Measurements from ENCODE around the gene MRPS31.
"Not testable (repeated sequence)": the region's sequence is repeated elsewhere in the genome, so short reads cannot be mapped to it uniquely, and the experiment has no call there.

Gene MRPS31

DNA sequence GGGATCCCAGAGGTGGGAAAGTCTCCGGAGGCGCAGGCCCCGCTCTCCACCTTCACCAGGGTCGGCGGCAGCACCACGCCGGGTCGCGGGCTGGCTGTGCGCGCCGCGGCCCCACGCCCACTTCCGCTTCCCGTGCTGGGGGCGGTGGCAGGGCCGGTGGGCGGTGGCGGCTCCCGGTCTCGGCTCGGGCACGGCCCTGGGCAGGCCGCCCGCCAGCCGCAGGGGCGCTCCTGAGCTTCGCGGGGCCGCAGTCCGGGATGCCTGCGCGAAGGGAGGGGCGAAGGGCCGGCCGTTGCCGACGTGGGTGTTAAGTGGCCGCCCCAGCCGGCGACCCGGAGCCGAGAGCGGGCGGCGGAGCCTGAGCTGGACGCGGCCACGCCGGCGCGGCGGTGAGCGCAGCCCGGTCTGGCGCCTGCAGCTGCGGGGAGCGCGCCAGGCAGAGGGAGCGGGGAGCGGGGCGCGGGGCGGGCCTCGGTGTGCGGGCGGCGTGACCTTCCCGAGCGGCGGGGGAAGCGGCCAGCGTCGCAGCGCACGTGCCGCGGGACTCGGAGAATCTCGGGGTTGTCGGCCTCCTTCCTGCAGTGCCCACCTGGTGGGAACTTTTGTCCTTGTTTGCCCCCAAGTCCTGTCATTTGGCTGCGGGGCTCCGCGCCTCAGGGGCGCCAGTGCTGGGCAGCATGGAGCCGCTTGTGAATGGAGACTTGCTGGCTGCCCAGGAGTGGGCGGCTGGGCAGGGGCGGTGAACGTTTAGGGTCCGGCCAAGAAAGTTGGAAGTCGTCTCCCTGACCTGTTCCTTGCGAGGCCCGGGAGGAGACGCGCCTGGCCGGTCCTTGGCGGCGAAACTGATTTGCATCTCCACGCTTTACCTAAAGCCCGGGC lies 18.5 kb upstream of the MRPS31 start, which contains the start of gene SLC25A15:
Gene SLC25A15, plus strand, starts transcription at position 337 of the 879 bp plus-strand sequence. CDS start 3,616 bp downstream, outside the sequence.
- Histone ChIP-seq H3K36me3 (ENCODE audit: control insufficient read depth in 2 of 2, insufficient read depth in 2 of 2, low read length in 2 of 2) (peaks cover 3 to 4% of the 10 kb centered on the region in 2 donors), H3K27ac (ENCODE audit: low read depth in 2 of 2, low read length in 2 of 2) (peak within 1 kb of the TSS; percentile 82 to 86), H3K4me3 (ENCODE audit: low read length in 2 of 2) (peak within 1 kb of the TSS; percentile 75 to 79), H3K9ac (ENCODE audit: low read depth in 1 of 2, low read length in 2 of 2) (peak within 1 kb of the TSS; percentile 84 to 88), H3K4me1 (ENCODE audit: control insufficient read depth in 2 of 2, insufficient read depth in 2 of 2, low read length in 2 of 2) (peaks cover 0 to 2% of the 10 kb centered on the region in 2 donors), H3K27me3 (ENCODE audit: control insufficient read depth in 2 of 2, insufficient read depth in 2 of 2, low read length in 2 of 2) (no peaks in the 10 kb centered on the region), H3K9me3 (ENCODE audit: control insufficient read depth in 2 of 2, low read length in 2 of 2) (no peaks in the 10 kb centered on the region)

DNA sequence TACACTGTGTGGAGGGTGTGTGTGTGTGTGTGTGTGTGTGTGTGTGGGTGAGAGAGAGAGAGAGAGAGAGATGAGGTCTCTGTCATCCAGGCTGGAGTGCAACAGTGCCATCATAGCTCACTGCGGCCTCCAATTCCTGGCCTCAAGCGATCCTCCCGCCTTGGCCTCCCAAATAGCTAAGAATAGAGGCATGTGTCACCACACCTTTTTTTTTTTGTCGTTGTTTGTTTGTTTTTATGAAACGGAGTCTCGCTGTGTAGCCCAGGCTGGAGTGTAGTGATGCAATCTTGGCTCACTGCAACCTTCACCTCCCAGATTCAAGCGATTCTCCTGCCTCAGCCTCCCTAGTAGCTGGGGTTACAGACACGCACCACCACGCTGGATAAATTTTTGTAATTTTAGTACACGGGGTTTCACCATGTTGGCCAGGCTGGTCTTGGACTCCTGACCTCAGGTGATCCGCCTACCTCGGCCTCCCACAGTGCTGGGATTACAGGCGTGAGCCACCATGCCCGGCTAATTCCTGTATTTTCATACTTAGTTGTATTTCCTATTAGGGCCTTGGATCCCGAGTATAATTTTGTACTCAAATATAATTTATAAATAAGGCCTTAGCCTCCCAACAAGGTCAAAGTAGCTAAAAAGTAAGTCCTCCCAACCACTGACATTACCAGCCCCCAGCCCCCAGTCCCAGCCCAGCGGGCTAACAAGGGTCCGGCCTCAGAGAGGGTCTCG lies 17.7 kb upstream of the MRPS31 start:
- not testable (repeated sequence) for H3K36me3 ChIP-seq (ENCODE audit: control insufficient read depth in 2 of 2, insufficient read depth in 2 of 2, low read length in 2 of 2); H3K4me1 ChIP-seq (ENCODE audit: control insufficient read depth in 2 of 2, insufficient read depth in 2 of 2, low read length in 2 of 2); H3K27me3 ChIP-seq (ENCODE audit: control insufficient read depth in 2 of 2, insufficient read depth in 2 of 2, low read length in 2 of 2); H3K9me3 ChIP-seq (ENCODE audit: control insufficient read depth in 2 of 2, low read length in 2 of 2)
- peak overlapping the region; percentile 75 to 79 for H3K4me3 ChIP-seq (ENCODE audit: low read length in 2 of 2)
- peak overlapping the region; percentile 82 to 86 for H3K27ac ChIP-seq (ENCODE audit: low read depth in 2 of 2, low read length in 2 of 2)
- peak overlapping the region; percentile 84 to 88 for H3K9ac ChIP-seq (ENCODE audit: low read depth in 1 of 2, low read length in 2 of 2)

DNA sequence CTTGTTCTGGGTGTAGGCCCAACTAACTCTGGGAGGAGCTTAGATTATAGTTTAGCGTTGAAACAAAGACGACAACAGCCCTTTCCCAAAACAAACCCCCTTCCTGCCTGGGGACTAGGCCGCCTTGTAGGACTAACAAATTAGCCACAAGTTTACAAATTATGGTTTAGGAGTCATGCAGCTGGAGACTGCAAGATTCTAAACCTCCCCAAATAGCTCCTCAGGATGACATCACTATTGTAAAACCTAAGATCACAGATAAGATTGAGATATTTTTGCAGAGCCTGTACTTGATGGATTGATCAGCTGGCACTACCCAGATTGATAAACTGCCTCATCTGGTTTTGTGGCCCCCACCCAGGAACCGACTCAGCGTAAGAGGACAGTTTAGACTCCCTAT lies 16.1 kb upstream of the MRPS31 start:
- Histone ChIP-seq H3K4me3 (ENCODE audit: low read length in 2 of 2) (no peak overlapping the region), H3K27ac (ENCODE audit: low read depth in 2 of 2, low read length in 2 of 2) (peak overlapping the region; percentile 44 to 58), H3K27me3 (ENCODE audit: control insufficient read depth in 2 of 2, insufficient read depth in 2 of 2, low read length in 2 of 2) (no peaks in the 10 kb centered on the region), H3K9ac (ENCODE audit: low read depth in 1 of 2, low read length in 2 of 2) (no peak overlapping the region), H3K9me3 (ENCODE audit: control insufficient read depth in 2 of 2, low read length in 2 of 2) (no peaks in the 10 kb centered on the region), H3K4me1 (ENCODE audit: control insufficient read depth in 2 of 2, insufficient read depth in 2 of 2, low read length in 2 of 2) (peaks cover 0 to 2% of the 10 kb centered on the region in 2 donors), H3K36me3 (ENCODE audit: control insufficient read depth in 2 of 2, insufficient read depth in 2 of 2, low read length in 2 of 2) (no peaks in the 10 kb centered on the region)

DNA sequence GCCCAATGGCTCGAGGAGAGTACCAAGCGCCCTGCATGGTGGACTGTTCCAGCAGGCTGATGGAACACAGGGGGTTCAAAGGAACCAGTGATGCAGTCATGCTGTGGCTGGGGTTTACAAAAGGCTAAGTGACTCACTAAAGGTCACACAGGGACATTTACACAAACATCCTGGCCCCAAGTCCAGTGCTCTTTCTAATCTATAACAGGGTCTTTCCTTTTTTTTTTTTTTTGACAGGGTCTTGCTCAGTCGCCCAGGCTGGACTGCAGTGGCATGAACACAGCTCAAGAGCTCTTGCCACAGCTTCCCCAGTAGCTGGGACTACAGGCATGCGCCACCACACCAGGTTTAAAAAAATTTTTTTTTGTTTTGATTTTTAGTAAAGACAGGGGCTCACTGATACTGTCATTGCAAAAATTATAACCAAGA lies 15.6 kb upstream of the MRPS31 start:
- Histone ChIP-seq H3K36me3 (ENCODE audit: control insufficient read depth in 2 of 2, insufficient read depth in 2 of 2, low read length in 2 of 2) (no peaks in the 10 kb centered on the region), H3K27ac (ENCODE audit: low read depth in 2 of 2, low read length in 2 of 2) (peak overlapping the region; percentile 50 to 58), H3K4me1 (ENCODE audit: control insufficient read depth in 2 of 2, insufficient read depth in 2 of 2, low read length in 2 of 2) (peaks cover 0 to 2% of the 10 kb centered on the region in 2 donors), H3K9ac (ENCODE audit: low read depth in 1 of 2, low read length in 2 of 2) (no peak overlapping the region), H3K27me3 (ENCODE audit: control insufficient read depth in 2 of 2, insufficient read depth in 2 of 2, low read length in 2 of 2) (no peaks in the 10 kb centered on the region), H3K4me3 (ENCODE audit: low read length in 2 of 2) (no peak overlapping the region), H3K9me3 (ENCODE audit: control insufficient read depth in 2 of 2, low read length in 2 of 2) (no peaks in the 10 kb centered on the region)

DNA sequence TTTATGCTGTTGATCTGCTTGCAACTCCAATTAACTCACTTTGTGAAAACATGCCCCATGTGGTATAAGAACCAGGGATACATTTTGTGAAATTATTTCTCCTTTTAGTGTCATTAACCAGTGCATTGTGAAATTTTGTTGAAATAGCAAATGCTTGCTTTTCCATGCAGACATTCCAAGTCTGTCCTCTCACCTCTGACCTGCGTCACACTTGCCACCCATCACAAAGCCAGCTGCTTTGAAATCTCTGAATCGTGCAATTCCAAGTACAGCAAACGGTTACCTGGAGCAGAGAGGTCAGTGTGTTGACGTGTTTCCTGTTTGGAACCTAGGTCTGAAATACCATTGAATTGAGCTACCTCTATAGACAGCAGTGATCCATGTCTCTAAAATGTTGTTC lies 13.6 kb upstream of the MRPS31 start:
- H3K4me3 ChIP-seq (ENCODE audit: low read length in 2 of 2) = no peak overlapping the region
- no peak overlapping the region for H3K9ac ChIP-seq (ENCODE audit: low read depth in 1 of 2, low read length in 2 of 2)
- H3K36me3 ChIP-seq (ENCODE audit: control insufficient read depth in 2 of 2, insufficient read depth in 2 of 2, low read length in 2 of 2) = no peaks in the 10 kb centered on the region
- H3K27me3 ChIP-seq (ENCODE audit: control insufficient read depth in 2 of 2, insufficient read depth in 2 of 2, low read length in 2 of 2) = no peaks in the 10 kb centered on the region
- H3K4me1 ChIP-seq (ENCODE audit: control insufficient read depth in 2 of 2, insufficient read depth in 2 of 2, low read length in 2 of 2) = peaks cover 0 to 2% of the 10 kb centered on the region in 2 donors
- no peak overlapping the region for H3K27ac ChIP-seq (ENCODE audit: low read depth in 2 of 2, low read length in 2 of 2)
- no peaks in the 10 kb centered on the region for H3K9me3 ChIP-seq (ENCODE audit: control insufficient read depth in 2 of 2, low read length in 2 of 2)

DNA sequence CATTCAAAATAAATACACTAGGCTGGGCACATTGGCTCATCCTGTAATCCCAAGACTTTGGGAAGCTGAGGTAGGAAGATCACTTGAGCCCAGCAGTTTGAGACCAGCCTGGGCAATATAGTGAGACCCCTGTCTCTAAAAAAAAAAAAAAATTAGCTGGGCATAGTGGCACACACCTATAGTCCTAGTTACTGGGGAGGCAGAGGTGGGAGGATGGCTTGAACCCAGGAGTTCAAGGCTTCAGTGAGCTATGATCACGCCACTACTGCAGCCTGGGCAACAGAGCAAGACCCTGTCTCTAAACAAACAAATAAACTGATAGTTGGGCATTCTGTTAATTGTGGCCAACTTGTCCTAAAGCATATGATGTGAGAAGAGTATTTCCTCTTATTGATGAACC lies 12.0 kb upstream of the MRPS31 start:
- not testable (repeated sequence) for H3K27ac ChIP-seq (ENCODE audit: low read depth in 2 of 2, low read length in 2 of 2); H3K4me3 ChIP-seq (ENCODE audit: low read length in 2 of 2); H3K9ac ChIP-seq (ENCODE audit: low read depth in 1 of 2, low read length in 2 of 2); H3K4me1 ChIP-seq (ENCODE audit: control insufficient read depth in 2 of 2, insufficient read depth in 2 of 2, low read length in 2 of 2); H3K9me3 ChIP-seq (ENCODE audit: control insufficient read depth in 2 of 2, low read length in 2 of 2); H3K36me3 ChIP-seq (ENCODE audit: control insufficient read depth in 2 of 2, insufficient read depth in 2 of 2, low read length in 2 of 2); H3K27me3 ChIP-seq (ENCODE audit: control insufficient read depth in 2 of 2, insufficient read depth in 2 of 2, low read length in 2 of 2)

DNA sequence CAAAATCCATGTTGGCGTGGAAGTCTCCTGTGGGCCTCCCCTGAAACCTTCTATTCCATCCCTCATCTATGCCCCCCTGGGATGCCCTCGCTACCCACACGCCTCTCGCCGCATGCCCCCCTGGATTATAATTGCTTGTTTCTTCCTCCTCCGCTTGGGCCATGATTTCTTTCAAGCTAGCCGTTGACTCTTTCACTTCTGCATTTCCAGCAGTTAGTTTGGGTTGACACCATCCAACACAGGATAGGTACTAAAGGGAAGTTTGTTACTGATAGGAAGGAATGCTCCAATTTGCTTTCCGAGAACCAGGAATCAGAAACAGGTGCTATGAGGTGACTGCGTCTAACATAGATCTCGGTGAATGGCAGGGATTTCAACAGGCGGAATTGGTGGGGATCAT lies 10.7 kb upstream of the MRPS31 start:
- no peak overlapping the region for H3K9ac ChIP-seq (ENCODE audit: low read depth in 1 of 2, low read length in 2 of 2)
- no peaks in the 10 kb centered on the region for H3K36me3 ChIP-seq (ENCODE audit: control insufficient read depth in 2 of 2, insufficient read depth in 2 of 2, low read length in 2 of 2)
- H3K4me1 ChIP-seq (ENCODE audit: control insufficient read depth in 2 of 2, insufficient read depth in 2 of 2, low read length in 2 of 2) = peaks cover 4 to 6% of the 10 kb centered on the region in 2 donors
- H3K27me3 ChIP-seq (ENCODE audit: control insufficient read depth in 2 of 2, insufficient read depth in 2 of 2, low read length in 2 of 2) = no peaks in the 10 kb centered on the region
- no peak overlapping the region for H3K4me3 ChIP-seq (ENCODE audit: low read length in 2 of 2)
- H3K9me3 ChIP-seq (ENCODE audit: control insufficient read depth in 2 of 2, low read length in 2 of 2) = no peaks in the 10 kb centered on the region
- no peak overlapping the region for H3K27ac ChIP-seq (ENCODE audit: low read depth in 2 of 2, low read length in 2 of 2)

DNA sequence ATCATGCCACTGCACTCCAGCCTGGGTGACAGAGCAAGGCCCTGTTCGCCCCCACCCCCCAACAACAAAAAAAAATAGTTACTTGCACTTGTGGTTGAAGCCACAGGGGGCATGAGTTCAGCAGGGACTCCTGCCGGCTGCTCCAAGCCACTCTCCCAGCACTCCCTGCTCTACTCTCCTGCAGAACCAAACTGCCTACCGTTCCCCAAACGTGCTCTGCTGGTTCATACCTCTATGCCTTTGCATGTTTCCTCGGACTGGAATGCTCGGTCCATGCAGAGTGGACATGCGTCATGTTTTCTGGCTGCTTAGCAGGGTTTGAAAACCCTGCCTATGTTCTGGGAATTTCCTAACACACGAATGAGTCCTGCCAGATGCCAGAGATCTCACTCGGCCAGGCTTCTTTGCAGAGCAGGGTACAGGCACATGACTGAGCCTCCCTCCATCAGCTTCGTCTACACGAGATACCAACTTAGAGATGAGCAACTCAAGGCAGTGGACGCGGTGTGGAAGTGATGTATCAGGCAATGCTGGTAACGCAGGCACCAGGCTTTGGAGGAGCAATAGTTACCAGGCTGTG lies 9.9 kb upstream of the MRPS31 start:
- Histone ChIP-seq H3K27me3 (ENCODE audit: control insufficient read depth in 2 of 2, insufficient read depth in 2 of 2, low read length in 2 of 2) (no peaks in the 10 kb centered on the region), H3K9ac (ENCODE audit: low read depth in 1 of 2, low read length in 2 of 2) (no peak overlapping the region), H3K4me3 (ENCODE audit: low read length in 2 of 2) (no peak overlapping the region), H3K27ac (ENCODE audit: low read depth in 2 of 2, low read length in 2 of 2) (no peak overlapping the region), H3K36me3 (ENCODE audit: control insufficient read depth in 2 of 2, insufficient read depth in 2 of 2, low read length in 2 of 2) (no peaks in the 10 kb centered on the region), H3K4me1 (ENCODE audit: control insufficient read depth in 2 of 2, insufficient read depth in 2 of 2, low read length in 2 of 2) (peaks cover 4 to 8% of the 10 kb centered on the region in 2 donors), H3K9me3 (ENCODE audit: control insufficient read depth in 2 of 2, low read length in 2 of 2) (no peaks in the 10 kb centered on the region)

DNA sequence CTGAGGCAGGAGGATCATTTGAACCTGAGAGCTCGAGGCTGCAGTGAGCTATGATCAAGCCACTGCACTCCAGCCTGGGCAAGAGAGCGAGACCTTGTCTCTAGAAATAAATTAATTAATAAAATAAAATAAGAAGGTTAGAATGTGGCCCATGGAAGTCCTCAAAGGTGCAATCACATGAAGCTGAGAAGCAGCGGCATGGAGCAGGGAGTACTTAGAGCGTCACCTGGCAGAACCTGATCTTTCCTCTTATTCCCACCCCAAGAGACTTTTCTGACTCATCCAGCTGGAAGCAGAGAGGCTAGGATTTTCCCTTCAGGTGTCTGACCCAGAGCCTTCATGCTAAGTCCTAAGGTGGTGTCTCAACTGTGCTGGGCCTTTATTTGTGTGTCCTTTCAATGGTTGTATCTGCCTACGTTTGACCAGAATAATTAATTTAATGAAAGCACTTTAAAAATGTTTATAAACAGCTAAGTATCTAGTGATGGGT lies 8.9 kb upstream of the MRPS31 start:
- no peak overlapping the region for H3K4me3 ChIP-seq (ENCODE audit: low read length in 2 of 2)
- H3K9me3 ChIP-seq (ENCODE audit: control insufficient read depth in 2 of 2, low read length in 2 of 2) = no peaks in the 10 kb centered on the region
- H3K4me1 ChIP-seq (ENCODE audit: control insufficient read depth in 2 of 2, insufficient read depth in 2 of 2, low read length in 2 of 2) = peaks cover 4 to 8% of the 10 kb centered on the region in 2 donors
- no peaks in the 10 kb centered on the region for H3K27me3 ChIP-seq (ENCODE audit: control insufficient read depth in 2 of 2, insufficient read depth in 2 of 2, low read length in 2 of 2)
- no peak overlapping the region for H3K27ac ChIP-seq (ENCODE audit: low read depth in 2 of 2, low read length in 2 of 2)
- no peaks in the 10 kb centered on the region for H3K36me3 ChIP-seq (ENCODE audit: control insufficient read depth in 2 of 2, insufficient read depth in 2 of 2, low read length in 2 of 2)
- no peak overlapping the region for H3K9ac ChIP-seq (ENCODE audit: low read depth in 1 of 2, low read length in 2 of 2)

DNA sequence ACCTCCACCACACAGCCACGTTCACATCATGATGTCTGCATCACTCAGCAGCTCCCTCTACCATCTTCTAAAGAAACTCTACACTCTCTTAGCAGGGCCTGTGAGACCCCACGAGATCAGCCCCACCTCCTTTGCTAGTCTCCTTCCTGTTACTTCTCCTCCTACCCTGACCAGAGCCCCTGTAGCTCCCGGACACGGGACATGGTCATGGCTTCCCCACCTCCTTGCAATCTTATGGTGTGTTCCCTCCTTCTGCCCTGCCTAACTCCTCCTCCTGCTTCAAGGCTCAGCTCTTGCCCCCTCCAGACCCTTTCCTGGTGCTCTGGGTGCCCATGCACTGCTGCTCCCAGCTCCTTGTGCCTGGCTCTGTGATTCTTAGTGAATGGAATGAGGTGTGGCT lies 8.1 kb upstream of the MRPS31 start:
- Histone ChIP-seq H3K27me3 (ENCODE audit: control insufficient read depth in 2 of 2, insufficient read depth in 2 of 2, low read length in 2 of 2) (no peaks in the 10 kb centered on the region), H3K27ac (ENCODE audit: low read depth in 2 of 2, low read length in 2 of 2) (no peak overlapping the region), H3K9ac (ENCODE audit: low read depth in 1 of 2, low read length in 2 of 2) (no peak overlapping the region), H3K9me3 (ENCODE audit: control insufficient read depth in 2 of 2, low read length in 2 of 2) (no peaks in the 10 kb centered on the region), H3K36me3 (ENCODE audit: control insufficient read depth in 2 of 2, insufficient read depth in 2 of 2, low read length in 2 of 2) (no peaks in the 10 kb centered on the region), H3K4me1 (ENCODE audit: control insufficient read depth in 2 of 2, insufficient read depth in 2 of 2, low read length in 2 of 2) (peaks cover 4 to 8% of the 10 kb centered on the region in 2 donors), H3K4me3 (ENCODE audit: low read length in 2 of 2) (no peak overlapping the region)

Measured in mucosa of rectum (tissue), 2 donors.